Uterus (tissue), 4 donors: ENCODE results near the gene GHR. TPM values are rescaled to one million over a fixed set of nuclear protein-coding genes. Genes with fewer than 3 reads are reported as not detected.

Experiments used
- DNase-seq, 2 donors: peaks; one replicate each; pipeline ENCODE4 v3.0.0-alpha.2; 2019 to 2020
- H3K27ac ChIP-seq, 2 donors: fragments of 200-600 bp; sonication (generic); 1 replicate in 1 of 2; 2 replicates in 1 of 2; pipeline ENCODE4 v1.5.1; 2016 to 2018
- H3K27me3 ChIP-seq, 2 donors: fragments of 200-600 bp; sonication (generic); one replicate each; pipeline ENCODE4 v1.5.1; 2018 to 2019; ENCODE audit warnings: control low read depth in 1 of 2
- H3K36me3 ChIP-seq, 2 donors: fragments of 200-600 bp; sonication (generic); one replicate each; pipeline ENCODE4 v1.5.1; 2019; ENCODE audit warnings: control low read depth in 1 of 2
- H3K4me1 ChIP-seq, 2 donors: fragments of 200-600 bp; sonication (generic); one replicate each; pipeline ENCODE4 v1.5.1; 2018 to 2019; ENCODE audit warnings: control low read depth in 1 of 2
- H3K4me3 ChIP-seq, 2 donors: fragments of 200-600 bp; sonication (generic); 1 replicate in 1 of 2; 2 replicates in 1 of 2; pipeline ENCODE4 v1.5.1; 2018 to 2019; ENCODE audit warnings: mild to moderate bottlenecking in 1 of 2
- H3K9me3 ChIP-seq, 2 donors: fragments of 200-600 bp; sonication (generic); one replicate each; pipeline ENCODE4 v1.5.1; 2019; ENCODE audit warnings: control low read depth in 1 of 2
- POLR2A ChIP-seq, 2 donors: fragments of 450-650 bp; IDR thresholded peaks; one replicate each; pipeline ENCODE4 v1.6.1; 2016; ENCODE audit warnings: antibody characterized with exemption in 2 of 2, mild to moderate bottlenecking in 1 of 2, moderate library complexity in 1 of 2
- intact Hi-C: fragments of 100-400 bp; cut with DNase I; formaldehyde crosslinking; loops from one replicate; pipeline ENCODE4 v1.15.1; 2023; ENCODE audit warnings: low total_unique reads
- total RNA-seq, 4 donors: library from RNA; depleted of rRNA in 3 of 4; stranded (reverse); fragments of >200 nt in 3 of 4; gene quantifications; one replicate each; pipeline versions ENCODE4 v1.1.0 to v1.2.4, GENCODE V29; 2014 to 2023
- TF ChIP-seq, protein P1 (sequence below), 4 experiments: fragments of 200-600 bp in 2 of 4; fragments of 450-650 bp in 2 of 4; sonication (generic) in 2 of 4; IDR thresholded peaks; one replicate each; pipeline ENCODE4 v1.5.1; 2016 to 2019; ENCODE audit warnings: antibody characterized with exemption in 4 of 4, mild to moderate bottlenecking in 2 of 4, moderate library complexity in 1 of 4
- donor health status: DM: yes; HTN: yes; CAD: no.

The GHR gene
- total RNA-seq, 4 donors from 2014 or later = 1.8 to 19.7 (median 5.6) TPM

DNA sequence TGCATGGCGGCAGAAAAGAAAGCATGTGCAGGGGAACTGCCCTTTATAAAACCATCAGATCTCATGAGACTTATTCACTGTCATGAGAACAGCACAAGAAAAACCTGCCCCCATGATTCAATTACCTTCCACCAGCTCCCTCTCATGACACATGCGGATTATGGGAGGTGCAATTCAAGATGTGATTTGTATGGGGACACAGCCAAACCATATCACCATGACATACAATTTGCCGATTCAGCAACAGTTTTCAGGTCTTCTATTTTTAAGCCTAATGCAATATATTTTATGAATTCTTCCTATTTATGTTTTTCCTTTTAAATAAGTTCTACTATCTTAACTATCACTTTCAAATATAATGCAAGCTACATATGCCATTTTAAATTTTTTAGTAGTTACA, 242.6 kb downstream of the GHR start:
- intact Hi-C loops = no loop called here
- no peak overlapping the region for H3K4me3 ChIP-seq
- no peak overlapping the region for H3K27ac ChIP-seq
- no peaks in the 10 kb centered on the region for H3K9me3 ChIP-seq
- H3K4me1 ChIP-seq = no peaks in the 10 kb centered on the region
- DNase-seq = no peak
- TF ChIP-seq POLR2A (IDR thresholded peaks at IDR 0.05) = no peak
- TF ChIP-seq, protein P1, sequence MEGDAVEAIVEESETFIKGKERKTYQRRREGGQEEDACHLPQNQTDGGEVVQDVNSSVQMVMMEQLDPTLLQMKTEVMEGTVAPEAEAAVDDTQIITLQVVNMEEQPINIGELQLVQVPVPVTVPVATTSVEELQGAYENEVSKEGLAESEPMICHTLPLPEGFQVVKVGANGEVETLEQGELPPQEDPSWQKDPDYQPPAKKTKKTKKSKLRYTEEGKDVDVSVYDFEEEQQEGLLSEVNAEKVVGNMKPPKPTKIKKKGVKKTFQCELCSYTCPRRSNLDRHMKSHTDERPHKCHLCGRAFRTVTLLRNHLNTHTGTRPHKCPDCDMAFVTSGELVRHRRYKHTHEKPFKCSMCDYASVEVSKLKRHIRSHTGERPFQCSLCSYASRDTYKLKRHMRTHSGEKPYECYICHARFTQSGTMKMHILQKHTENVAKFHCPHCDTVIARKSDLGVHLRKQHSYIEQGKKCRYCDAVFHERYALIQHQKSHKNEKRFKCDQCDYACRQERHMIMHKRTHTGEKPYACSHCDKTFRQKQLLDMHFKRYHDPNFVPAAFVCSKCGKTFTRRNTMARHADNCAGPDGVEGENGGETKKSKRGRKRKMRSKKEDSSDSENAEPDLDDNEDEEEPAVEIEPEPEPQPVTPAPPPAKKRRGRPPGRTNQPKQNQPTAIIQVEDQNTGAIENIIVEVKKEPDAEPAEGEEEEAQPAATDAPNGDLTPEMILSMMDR (IDR thresholded peaks at IDR 0.05) = no peak
- no peaks in the 10 kb centered on the region for H3K27me3 ChIP-seq
- no peaks in the 10 kb centered on the region for H3K36me3 ChIP-seq

DNA sequence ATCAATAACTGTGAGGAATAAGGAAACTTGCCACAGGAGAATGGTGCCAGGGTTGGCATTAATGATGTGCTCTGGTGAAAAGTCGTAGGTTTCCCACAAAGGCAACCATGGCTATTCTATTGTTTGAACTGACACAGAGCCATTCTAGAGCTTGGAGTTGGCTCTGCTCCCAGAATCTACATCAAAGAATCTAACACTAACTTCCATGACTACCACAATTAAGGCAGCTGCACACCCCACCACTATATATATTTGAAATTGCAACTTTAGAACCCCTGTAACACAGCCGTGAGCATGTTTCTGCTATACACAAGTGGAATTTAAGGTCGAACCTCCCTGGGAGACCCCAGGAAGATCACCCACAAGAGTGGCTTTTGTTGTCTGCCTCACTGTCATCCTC, 243.6 kb downstream of the GHR start:
- intact Hi-C loops = no loop called here
- no peaks in the 10 kb centered on the region for H3K36me3 ChIP-seq
- H3K4me1 ChIP-seq = no peaks in the 10 kb centered on the region
- no peak overlapping the region for H3K4me3 ChIP-seq
- no peaks in the 10 kb centered on the region for H3K27me3 ChIP-seq
- no peak for DNase-seq
- no peak overlapping the region for H3K27ac ChIP-seq
- no peaks in the 10 kb centered on the region for H3K9me3 ChIP-seq
- no peak for TF ChIP-seq POLR2A (IDR thresholded peaks at IDR 0.05)
- TF ChIP-seq, protein P1 (IDR thresholded peaks at IDR 0.05) = no peak

DNA sequence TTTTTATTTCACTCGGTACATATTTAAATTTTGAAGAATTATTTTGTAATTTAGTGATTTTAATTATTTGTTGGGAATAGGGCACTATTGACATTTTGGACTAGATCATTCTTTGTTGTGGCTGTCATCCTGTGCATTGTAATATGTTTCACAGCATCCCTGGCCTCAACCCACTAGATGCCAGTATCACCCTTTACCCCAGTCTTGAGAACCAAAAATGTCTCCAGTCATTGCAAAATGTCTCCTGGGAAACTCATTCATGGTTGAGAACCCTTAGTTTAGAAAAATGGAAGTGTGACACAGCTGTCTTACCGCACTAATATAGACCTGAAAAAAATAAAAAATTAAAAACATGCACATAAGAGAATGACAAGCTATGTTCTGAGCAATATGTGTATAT, 245.0 kb downstream of the GHR start:
- Histone ChIP-seq H3K36me3 (no peaks in the 10 kb centered on the region), H3K27me3 (no peaks in the 10 kb centered on the region), H3K4me1 (no peaks in the 10 kb centered on the region), H3K9me3 (no peaks in the 10 kb centered on the region), H3K4me3 (no peak overlapping the region), H3K27ac (no peak overlapping the region)
- no peak for TF ChIP-seq POLR2A (IDR thresholded peaks at IDR 0.05)
- TF ChIP-seq, protein P1 (IDR thresholded peaks at IDR 0.05) = no peak
- intact Hi-C loops = no loop called here
- no peak for DNase-seq

DNA sequence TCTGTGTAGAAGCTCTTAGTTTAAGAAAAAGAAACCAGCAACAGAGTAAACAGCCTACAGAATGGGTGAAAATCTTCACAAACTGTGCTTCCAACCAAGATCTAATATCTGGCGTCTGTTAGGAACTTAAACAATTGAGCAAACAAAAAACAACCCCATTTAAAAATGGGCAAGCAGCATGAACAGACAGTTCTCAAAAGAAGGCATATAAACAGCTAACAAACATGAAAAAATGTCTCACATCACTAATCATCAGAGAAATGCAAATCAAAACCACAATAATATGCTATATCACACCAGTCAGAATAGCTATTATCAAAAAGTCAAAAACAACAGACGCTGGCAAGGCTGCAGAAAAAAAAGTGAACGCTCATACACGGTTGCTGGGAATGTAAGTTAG, 249.7 kb downstream of the GHR start:
- no peaks in the 10 kb centered on the region for H3K27me3 ChIP-seq
- TF ChIP-seq, protein P1 (IDR thresholded peaks at IDR 0.05) = no peak
- H3K9me3 ChIP-seq = no peaks in the 10 kb centered on the region
- no peak overlapping the region for H3K4me3 ChIP-seq
- DNase-seq = no peak
- intact Hi-C loops = no loop called here
- H3K27ac ChIP-seq = no peak overlapping the region
- H3K4me1 ChIP-seq = no peaks in the 10 kb centered on the region
- H3K36me3 ChIP-seq = no peaks in the 10 kb centered on the region

DNA sequence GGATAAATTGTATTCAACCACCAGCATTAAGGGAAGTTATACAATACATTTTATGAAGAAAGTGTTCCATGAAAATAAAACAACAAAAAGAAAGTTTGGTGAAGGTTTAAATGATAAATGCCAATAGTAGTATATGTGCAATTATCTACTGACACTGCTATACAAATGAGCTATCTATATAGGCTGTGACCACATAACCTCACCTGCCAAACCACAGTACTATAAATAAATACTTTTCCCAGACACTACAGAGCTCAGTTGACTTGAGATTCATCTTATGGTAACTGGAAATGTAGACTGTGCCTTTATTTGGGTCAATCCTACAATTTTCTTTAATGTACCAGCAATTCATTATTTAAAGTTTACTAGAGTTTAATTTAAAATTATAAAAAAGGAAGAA, 252.4 kb downstream of the GHR start:
- no peak for DNase-seq
- H3K36me3 ChIP-seq = no peaks in the 10 kb centered on the region
- no peaks in the 10 kb centered on the region for H3K4me1 ChIP-seq
- no peaks in the 10 kb centered on the region for H3K27me3 ChIP-seq
- no peaks in the 10 kb centered on the region for H3K9me3 ChIP-seq
- H3K27ac ChIP-seq = no peak overlapping the region
- no peak overlapping the region for H3K4me3 ChIP-seq
- TF ChIP-seq POLR2A (IDR thresholded peaks at IDR 0.05) = no peak
- TF ChIP-seq, protein P1 (IDR thresholded peaks at IDR 0.05) = no peak
- intact Hi-C loops = no loop called here
